ENCODE measurements around the gene CALM3.
"Not testable (repeated sequence)": the region's sequence is repeated elsewhere in the genome, so short reads cannot be mapped to it uniquely, and the experiment has no call there.

The CALM3 gene

GRCh38 chr19:46601318-46602224 lies at the start of gene CALM3:
CALM3 (plus strand) TSS chr19:46601330; CDS start chr19:46601435, 105 bp downstream.
- DNase-seq, result peak; percentile 65

DNA sequence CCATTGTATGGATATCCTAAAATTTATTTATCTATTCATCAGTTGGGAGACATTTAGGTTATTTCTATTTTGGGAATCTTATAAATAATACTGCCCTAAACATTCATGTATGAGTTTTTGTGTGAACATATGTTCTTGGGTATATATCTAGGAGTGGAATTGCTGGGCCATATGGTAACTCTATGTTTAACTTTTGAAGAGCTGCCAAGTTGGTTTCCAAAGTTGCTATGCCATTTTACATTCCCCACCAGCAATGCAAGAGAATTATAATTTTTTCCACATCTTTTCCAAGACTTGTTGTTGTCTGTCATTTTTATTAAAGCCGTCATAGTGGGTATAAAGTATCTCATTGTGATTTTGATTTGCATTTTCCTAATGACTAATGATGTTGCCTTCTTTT lies 48.2 kb upstream of the CALM3 start:
- no peak for DNase-seq

DNA sequence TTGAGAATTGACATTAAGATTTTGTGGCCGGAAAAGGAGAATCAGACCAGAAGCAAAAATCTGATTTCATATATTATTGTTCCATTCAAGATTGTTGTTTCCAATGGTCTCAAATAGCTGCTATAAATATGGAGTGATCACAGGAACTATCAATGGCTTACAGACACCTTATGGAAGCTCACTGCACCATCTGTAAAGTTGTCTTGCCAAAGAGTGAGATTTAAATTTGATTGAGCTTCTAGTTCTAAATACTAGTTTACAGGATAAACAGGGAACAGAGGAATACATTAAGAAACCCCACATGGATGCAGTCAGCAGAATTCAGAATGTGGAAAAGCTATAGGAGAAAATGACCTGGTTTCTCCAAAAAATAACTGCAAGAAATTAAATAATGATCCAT lies 47.0 kb upstream of the CALM3 start:
- no peak for DNase-seq

DNA sequence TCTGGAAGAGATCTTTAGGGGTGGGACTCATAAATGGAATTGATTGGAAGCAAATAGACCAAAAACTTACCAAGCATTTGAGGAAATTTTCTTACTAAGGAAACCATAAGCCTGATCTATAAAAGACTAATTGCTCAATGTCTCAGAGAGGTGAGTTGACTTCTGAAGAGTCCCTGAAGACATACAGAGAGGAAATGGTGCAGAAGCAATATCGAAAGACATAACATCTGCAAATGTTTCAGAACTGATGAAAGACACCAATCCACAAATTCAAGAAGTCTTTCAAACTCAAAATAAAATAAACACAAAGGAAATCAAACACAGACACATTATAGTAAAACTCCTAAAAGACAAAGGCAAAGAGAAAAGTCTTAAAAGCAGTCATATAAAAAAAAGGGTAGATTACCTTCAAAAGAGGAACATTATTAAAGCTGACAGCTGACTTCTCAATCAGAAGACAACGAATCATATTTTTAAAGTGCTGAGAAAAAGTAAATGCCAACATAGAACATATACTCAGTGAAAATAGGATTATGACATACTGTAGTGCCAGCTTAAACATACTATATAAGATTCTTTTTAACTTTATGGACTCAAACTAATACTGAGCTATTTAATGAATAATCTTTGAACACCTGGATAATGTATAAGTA lies 45.4 kb upstream of the CALM3 start:
- no peak for DNase-seq

- DNase-seq, result not testable (repeated sequence)
Measured at GRCh38 chr19:46556471-46556870, 44.7 kb upstream of the CALM3 start.

DNA sequence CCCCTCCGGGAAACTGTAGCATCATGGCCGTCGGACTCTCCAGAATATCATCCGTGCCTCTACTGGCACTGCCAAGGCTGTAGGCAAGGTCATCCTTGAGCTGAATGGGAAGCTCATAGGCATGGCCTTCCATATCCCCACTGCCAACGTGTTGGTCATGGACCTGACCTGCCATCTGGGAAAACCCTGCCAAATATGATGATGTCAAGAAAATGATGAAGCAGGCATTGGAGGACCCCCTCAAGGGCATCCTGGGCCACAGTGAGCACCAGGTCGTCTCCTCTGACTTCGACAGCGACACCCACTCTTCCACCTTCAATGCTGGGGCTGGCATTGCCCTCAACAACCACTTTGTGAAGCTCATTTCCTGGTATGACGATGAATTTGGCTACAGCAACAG lies 41.9 kb upstream of the CALM3 start:
- no peak for DNase-seq

DNA sequence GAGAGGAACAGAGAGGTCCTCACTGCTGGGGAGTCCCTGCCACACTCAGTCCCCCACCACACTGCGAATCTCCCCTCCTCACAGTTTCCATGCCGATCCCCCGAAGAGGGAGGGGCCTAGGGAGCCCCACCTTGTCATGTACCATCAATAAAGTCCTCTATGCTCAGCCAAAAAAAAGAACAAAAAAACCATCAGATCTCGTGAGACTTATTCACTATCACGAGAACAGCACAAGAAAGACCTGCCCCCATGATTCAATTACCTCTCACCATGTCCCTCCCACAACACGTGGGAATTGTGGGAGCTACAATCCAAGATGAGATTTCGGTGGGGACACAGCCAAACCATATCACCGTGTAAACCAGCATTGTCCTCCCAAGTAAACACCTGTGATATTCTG lies 41.5 kb upstream of the CALM3 start:
- not testable (repeated sequence) for DNase-seq

DNA sequence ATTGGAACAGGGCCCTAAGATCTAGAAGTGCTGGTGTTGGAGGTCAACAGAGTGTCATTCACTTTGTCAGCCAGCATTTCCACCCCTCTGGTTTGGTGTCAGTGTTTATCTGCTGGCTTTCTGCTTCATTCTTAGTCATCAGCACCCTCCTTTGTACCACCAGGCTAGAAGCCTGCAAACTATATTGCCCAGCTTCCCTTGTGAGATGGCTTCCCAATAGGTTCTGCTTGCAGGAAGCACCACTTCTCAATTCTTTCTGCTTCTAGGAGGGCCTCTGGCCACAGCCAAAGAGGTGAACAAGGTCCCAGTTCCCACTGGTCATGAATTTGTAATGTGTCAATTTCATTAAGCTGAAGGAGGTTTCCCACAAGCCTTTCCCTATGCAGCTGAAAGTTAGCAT lies 36.4 kb upstream of the CALM3 start:
- no peak for DNase-seq

DNA sequence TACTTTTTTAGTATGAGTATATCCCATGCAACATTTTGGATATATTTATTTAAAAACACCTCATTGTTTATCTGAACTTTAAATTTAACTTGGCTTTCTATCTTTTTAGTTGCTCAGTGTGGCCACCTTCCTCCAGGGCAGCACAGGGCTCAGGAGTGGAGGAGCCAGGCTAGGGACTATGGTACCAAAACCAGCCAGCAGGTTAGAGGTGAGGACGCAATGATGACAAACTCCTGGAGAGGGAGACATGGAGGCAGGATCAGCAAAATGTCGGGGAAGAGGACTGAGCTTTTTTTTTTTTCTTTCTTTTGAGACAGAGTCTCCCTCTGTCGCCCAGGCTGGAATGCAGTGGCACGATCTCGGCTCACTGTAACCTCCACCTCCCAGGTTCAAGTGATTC lies 29.6 kb upstream of the CALM3 start:
- DNase-seq, result no peak

DNA sequence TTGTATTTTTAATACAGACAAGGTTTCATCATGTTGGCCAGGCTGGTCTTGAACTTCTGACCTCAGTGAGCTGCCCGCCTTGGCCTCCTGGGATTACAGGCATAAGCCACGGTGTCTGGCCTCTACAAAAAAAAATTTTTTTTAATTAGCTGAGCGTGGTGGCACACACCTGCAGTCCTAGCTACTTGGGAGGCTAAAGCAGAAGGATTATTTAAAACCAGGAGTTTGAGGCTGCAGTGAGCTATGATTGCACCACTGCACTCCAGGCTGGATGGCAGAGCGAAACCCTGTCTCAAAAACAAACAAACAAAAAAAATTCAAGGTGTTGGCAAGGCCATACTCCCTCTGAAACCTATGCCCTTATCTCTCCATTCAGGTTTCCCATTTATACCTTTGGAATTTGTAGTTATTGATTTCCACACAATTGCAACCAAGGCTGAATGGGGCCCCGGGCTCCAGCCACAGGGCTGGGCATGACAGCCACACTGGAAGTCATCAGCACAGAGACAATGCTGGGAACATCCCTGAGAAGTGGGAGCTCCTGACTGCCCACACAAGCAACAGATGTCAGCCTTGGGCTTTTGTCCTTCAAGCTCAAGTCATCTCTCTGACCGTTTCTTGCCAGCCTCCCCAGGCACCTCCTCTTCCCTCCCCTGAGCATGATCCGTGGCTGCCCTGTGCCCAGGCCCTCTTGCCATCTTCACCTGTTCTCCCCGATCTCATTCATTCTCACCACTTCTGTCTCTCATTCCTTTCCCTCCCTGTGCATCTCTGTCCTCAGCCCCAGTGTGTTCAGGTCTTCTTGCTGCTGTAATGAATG lies 27.2 kb upstream of the CALM3 start:
- DNase-seq, result no peak

GRCh38 chr19:46574533-46574932 lies 26.6 kb upstream of the CALM3 start:
- DNase-seq, result no peak

DNA sequence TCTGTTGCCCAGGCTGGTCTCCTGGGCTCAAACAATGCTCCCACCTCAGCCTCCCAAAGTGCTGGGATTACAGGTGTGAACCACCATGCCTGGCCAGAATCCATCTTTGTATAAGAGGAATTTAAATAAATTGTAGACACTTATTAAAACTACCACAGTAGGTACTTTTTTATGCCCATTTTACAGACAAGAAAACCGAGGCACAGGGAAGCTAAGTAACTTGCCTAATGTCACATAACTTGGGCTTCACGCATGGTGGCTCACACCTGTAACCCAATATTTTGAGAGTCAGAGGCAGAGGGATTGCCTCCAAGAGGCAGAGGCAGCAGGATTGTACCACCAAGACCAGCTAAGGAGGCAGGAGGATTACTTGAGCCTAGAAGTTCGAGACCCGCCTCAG lies 22.7 kb upstream of the CALM3 start:
- DNase-seq, result no peak

DNA sequence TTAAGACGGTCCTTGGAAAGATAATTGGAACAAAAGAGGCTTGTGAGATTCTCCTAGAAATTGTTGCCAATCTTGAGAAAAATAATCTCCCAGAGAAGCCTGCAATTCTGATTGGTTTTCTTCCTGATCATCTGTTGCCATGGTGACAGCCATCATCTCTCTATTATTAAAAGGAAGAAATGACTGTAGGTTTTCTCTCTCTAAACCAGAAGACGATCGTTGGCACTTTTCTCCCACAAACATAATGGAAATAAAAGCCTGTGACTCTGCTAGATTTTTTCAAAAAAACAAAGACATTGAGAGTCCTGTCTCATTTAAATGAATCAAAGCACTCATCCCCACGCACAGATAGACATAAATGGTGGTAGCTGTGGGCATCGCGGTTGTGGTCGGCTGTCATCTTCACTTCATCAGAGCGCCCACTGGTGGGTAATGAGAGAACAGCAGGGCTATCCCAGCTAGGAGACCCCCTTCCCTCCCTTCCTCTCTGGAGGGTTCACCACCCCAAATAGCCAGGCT lies 21.7 kb upstream of the CALM3 start:
- DNase-seq, result peak; percentile 48

GRCh38 chr19:46580247-46580646 lies 20.9 kb upstream of the CALM3 start:
- DNase-seq, result no peak

- no peak for DNase-seq
Measured at GRCh38 chr19:46585539-46585938, 15.6 kb upstream of the CALM3 start.

DNA sequence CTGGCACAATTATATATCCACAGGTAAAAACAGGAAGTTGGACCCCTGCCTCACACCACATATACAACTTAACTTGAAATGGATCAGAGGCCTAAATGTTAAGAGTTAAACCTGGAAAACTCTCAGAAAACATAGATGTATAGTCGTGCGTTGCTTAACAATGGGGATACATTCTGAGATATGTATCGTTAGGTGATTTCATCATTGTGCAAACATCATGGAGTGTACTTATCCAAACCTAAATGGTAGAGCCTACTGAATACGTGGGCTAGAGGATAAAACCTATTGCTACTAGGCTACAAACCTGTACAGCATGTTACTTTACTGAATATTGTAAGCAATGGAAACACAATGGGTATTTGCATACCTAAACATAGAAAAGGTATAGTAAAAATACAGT lies 14.8 kb upstream of the CALM3 start:
- no peak for DNase-seq

- no peak for DNase-seq
Measured at GRCh38 chr19:46587861-46588260, 13.3 kb upstream of the CALM3 start.

DNA sequence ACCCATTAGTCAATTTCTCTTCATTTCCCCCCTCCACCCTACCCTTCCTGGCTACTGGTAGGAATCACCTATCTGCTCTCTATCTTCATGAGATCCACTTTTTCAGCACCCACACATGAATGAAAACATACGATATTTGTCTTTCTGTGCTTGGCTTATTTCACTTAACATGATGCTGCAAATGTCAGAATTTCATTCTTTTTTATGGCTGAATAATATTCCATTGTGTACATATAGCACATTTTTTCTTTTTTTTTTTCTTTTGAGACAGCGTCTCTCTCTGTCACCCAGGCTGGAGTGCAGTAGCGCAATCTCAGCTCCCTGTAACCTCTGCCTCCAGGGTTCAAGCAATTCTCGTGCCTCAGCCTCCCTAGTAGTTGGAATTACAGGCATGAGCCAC lies 9.9 kb upstream of the CALM3 start:
- no peak for DNase-seq

DNA sequence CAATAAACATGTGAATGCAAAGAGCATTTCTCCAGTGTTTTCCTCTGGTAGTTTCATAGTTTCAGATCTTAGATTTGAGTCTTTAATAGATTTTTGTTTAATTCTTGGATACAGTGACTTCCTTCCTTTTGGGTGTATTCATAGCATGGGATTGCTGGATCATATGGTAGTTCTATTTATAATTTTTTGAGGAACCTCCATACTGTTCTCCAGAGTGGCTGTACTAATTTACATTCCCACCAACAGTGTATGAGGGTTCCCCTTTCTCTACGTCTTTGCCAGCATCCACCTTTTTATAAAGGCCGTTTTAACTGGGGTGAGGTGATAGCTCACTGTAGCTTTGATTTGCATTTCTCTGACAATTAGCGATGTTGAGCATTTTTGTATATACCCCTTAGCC lies 9.3 kb upstream of the CALM3 start:
- no peak for DNase-seq

GRCh38 chr19:46596008-46596407 lies 5.1 kb upstream of the CALM3 start:
- no peak for DNase-seq

- no peak for DNase-seq
Measured at GRCh38 chr19:46598372-46598917, 2.7 kb upstream of the CALM3 start.

GRCh38 chr19:46599716-46600373 lies 1.3 kb upstream of the CALM3 start:
- no peak for DNase-seq
